ENCODE measurements around the gene SLC10A1.

SLC10A1 gene

DNA sequence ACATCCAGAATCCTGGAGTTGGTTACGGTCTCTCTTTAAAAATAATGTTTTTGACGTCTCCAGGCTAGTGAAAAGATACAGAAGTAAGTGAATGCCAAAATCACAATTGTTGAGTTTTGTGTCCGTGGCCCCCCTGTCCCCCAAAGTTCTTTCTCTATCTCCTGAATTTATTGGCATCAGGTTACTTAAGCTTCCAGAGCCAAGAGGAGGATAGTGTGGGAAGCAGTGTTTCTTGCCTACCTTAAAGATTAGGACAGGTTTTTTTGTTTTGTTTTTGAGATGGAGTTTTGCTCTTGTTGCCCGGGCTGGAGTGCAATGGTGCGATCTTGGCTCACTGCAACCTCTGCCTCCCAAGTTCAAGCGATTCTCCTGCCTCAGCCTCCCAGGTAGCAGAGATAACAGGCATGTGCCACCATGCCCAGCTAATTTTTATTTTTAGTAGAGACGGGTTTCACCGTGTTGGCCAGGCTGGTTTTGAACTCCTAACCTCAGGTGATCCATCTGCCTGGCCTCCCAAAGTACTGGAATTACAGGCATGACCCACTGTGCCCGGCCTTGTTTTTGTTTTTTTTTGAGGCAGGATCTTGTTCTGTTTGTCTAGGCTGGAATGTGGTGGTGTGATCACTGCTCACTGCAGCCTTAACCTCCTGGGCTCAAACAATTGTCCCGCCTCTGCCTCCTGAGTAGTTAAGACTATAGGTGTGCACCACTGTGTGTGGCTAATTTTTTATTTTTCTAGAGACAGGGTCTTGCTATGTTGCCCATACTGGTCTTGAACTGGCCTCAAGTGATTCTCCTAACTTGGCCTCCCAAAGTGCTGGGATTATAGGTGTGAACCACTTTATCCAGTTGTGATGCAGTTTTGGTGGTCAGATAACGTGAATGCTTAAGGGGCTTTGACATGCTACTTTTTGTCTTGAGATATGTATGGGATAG lies 24.7 kb downstream of the SLC10A1 start:
- H3K27ac Mint-ChIP-seq = no peak overlapping the region
- TF ChIP-seq, protein P1, sequence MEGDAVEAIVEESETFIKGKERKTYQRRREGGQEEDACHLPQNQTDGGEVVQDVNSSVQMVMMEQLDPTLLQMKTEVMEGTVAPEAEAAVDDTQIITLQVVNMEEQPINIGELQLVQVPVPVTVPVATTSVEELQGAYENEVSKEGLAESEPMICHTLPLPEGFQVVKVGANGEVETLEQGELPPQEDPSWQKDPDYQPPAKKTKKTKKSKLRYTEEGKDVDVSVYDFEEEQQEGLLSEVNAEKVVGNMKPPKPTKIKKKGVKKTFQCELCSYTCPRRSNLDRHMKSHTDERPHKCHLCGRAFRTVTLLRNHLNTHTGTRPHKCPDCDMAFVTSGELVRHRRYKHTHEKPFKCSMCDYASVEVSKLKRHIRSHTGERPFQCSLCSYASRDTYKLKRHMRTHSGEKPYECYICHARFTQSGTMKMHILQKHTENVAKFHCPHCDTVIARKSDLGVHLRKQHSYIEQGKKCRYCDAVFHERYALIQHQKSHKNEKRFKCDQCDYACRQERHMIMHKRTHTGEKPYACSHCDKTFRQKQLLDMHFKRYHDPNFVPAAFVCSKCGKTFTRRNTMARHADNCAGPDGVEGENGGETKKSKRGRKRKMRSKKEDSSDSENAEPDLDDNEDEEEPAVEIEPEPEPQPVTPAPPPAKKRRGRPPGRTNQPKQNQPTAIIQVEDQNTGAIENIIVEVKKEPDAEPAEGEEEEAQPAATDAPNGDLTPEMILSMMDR (IDR thresholded peaks at IDR 0.05; ENCODE audit: unreplicated experiment in 3 of 3) = no peak
- peaks cover 96% of the 10 kb centered on the region for H3K36me3 Mint-ChIP-seq (ENCODE audit: low read depth)
- H3K9me3 Mint-ChIP-seq = no peaks in the 10 kb centered on the region
- no peak overlapping the region for H3K4me3 Mint-ChIP-seq
- peaks cover 35% of the 10 kb centered on the region for H3K4me1 Mint-ChIP-seq
- no peaks in the 10 kb centered on the region for H3K27me3 Mint-ChIP-seq (ENCODE audit: low read depth)

DNA sequence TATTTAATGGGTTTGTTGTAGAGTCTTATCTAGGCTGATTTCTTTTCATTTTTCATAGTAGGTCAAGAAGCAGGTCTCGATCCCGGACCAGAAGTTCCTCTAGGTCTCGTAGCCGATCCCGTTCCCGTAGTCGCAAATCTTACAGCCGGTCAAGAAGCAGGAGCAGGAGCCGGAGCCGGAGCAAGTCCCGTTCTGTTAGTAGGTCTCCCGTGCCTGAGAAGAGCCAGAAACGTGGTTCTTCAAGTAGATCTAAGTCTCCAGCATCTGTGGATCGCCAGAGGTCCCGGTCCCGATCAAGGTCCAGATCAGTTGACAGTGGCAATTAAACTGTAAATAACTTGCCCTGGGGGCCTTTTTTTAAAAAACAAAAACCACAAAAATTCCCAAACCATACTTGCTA lies 25.9 kb downstream of the SLC10A1 start:
- TF ChIP-seq, protein P1 (IDR thresholded peaks at IDR 0.05; ENCODE audit: unreplicated experiment in 3 of 3) = no peak
- H3K36me3 Mint-ChIP-seq (ENCODE audit: low read depth) = peaks cover 85% of the 10 kb centered on the region
- peak overlapping the region in 2 of 3 experiments; percentile 48 to 62 for H3K4me3 Mint-ChIP-seq
- no peak overlapping the region for H3K27ac Mint-ChIP-seq
- H3K4me1 Mint-ChIP-seq = peaks cover 43% of the 10 kb centered on the region
- H3K9me3 Mint-ChIP-seq = no peaks in the 10 kb centered on the region
- H3K27me3 Mint-ChIP-seq (ENCODE audit: low read depth) = no peaks in the 10 kb centered on the region

DNA sequence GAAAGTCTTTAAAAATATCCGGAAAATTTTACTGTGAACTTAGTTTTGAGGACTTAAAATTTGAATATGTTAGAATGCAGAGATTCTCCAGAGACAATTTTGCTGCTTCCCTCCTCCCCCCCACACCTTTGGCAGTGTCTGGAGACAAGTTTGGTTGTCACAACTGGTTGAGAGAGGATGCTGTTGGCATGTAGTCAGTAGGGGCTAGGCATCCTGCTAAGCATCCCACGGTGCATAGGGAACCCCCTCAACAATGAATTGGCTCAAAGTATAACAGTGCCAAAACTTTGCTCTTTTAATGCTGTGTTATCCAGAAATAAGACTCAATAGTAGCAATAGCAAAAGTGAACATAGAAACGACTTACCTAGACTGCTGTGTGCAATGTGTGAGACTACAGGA lies 26.5 kb downstream of the SLC10A1 start:
- H3K4me3 Mint-ChIP-seq = peak overlapping the region; percentile 46 to 62 (median 48)
- no peak overlapping the region for H3K27ac Mint-ChIP-seq
- TF ChIP-seq, protein P1 (IDR thresholded peaks at IDR 0.05; ENCODE audit: unreplicated experiment in 3 of 3) = no peak
- H3K4me1 Mint-ChIP-seq = peaks cover 47% of the 10 kb centered on the region
- H3K36me3 Mint-ChIP-seq (ENCODE audit: low read depth) = peaks cover 80% of the 10 kb centered on the region
- H3K9me3 Mint-ChIP-seq = no peaks in the 10 kb centered on the region
- H3K27me3 Mint-ChIP-seq (ENCODE audit: low read depth) = no peaks in the 10 kb centered on the region

DNA sequence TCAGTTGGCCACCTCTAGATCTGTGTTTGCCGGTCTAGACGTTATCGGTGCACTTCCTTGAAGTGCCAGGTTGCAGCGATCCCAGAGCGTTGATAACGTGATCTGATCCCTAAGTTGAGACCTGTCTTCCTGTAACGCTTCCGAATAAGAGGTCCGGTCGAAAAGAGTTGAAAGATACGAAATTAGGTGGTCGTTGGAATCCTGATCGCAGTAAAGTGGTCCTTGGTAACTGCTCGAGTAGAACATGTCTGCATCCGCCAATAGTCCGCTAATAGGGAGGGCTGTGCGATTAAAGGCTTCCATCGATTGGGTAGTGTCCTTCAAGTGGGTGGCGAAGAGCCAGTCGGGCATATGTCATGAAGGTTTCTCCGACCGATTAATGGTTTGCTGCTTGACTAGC lies 27.4 kb downstream of the SLC10A1 start:
- H3K36me3 Mint-ChIP-seq (ENCODE audit: low read depth) = peaks cover 73% of the 10 kb centered on the region
- H3K27me3 Mint-ChIP-seq (ENCODE audit: low read depth) = no peaks in the 10 kb centered on the region
- peaks cover 48% of the 10 kb centered on the region for H3K4me1 Mint-ChIP-seq
- peak overlapping the region in 1 of 3 experiments; percentile 20 for H3K27ac Mint-ChIP-seq
- TF ChIP-seq, protein P1 (IDR thresholded peaks at IDR 0.05; ENCODE audit: unreplicated experiment in 3 of 3) = no peak
- H3K4me3 Mint-ChIP-seq = peak overlapping the region; percentile 57 to 83 (median 72)
- H3K9me3 Mint-ChIP-seq = no peaks in the 10 kb centered on the region

DNA sequence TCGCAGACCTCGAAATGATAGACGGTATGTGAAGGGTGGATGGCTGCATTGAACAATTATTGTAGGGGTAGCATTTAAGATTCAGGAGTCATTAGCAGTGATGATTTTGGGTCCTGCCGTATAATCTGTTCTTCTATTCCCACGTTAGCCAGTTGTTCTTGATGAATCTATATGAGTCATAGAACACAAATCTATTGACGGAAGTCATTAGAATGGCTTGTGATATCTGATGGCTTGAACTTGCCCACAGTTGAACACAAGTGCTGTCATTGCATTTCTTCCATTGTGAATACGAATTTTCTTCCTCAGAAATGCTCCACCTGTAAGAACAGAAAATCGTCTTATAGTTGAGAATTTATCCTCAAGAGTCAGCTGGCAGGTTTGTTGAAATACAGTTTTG lies 28.2 kb downstream of the SLC10A1 start:
- peaks cover 66% of the 10 kb centered on the region for H3K36me3 Mint-ChIP-seq (ENCODE audit: low read depth)
- peak overlapping the region; percentile 100 for H3K27ac Mint-ChIP-seq
- peak overlapping the region; percentile 99 to 100 (median 100) for H3K4me3 Mint-ChIP-seq

More for the DNA sequence above, 28.2 kb downstream of the SLC10A1 start:
- Mint-ChIP-seq H3K27me3 (ENCODE audit: low read depth) (peaks cover 5% of the 10 kb centered on the region), H3K9me3 (no peaks in the 10 kb centered on the region), H3K4me1 (peaks cover 48% of the 10 kb centered on the region)
- TF ChIP-seq, protein P1 (IDR thresholded peaks at IDR 0.05; ENCODE audit: unreplicated experiment in 3 of 3) = no peak

Data from nephron (organoid).